ENCODE results near the gene SLC25A47.
"Not testable (repeated sequence)": the region's sequence is repeated elsewhere in the genome, so short reads cannot be mapped to it uniquely, and the experiment has no call there.

Gene SLC25A47

GRCh38 chr14:100325231-100325632 is 2.1 kb downstream of the SLC25A47 start:
- DNase-seq (ENCODE audit: low spot score) = no peak

GRCh38 chr14:100325958-100326357 is 2.8 kb downstream of the SLC25A47 start:
- DNase-seq (ENCODE audit: low spot score) = no peak

GRCh38 chr14:100327128-100327527 is 4.0 kb downstream of the SLC25A47 start:
- no peak for DNase-seq (ENCODE audit: low spot score)

- no peak for DNase-seq (ENCODE audit: low spot score)
Measured at GRCh38 chr14:100328495-100329163, 5.5 kb downstream of the SLC25A47 start.

GRCh38 chr14:100329233-100330006 is 6.3 kb downstream of the SLC25A47 start:
- no peak for DNase-seq (ENCODE audit: low spot score)

GRCh38 chr14:100330007-100330344 is 6.8 kb downstream of the SLC25A47 start:
- DNase-seq (ENCODE audit: low spot score) = no peak

GRCh38 chr14:100330388-100330931 is 7.3 kb downstream of the SLC25A47 start:
- no peak for DNase-seq (ENCODE audit: low spot score)

- DNase-seq (ENCODE audit: low spot score) = no peak
Measured at GRCh38 chr14:100332071-100332639, 9.0 kb downstream of the SLC25A47 start.

- no peak for DNase-seq (ENCODE audit: low spot score)
Measured at GRCh38 chr14:100332797-100333196, 9.7 kb downstream of the SLC25A47 start.

GRCh38 chr14:100333311-100333710 is 10.2 kb downstream of the SLC25A47 start:
- DNase-seq (ENCODE audit: low spot score) = no peak

GRCh38 chr14:100333827-100334226 is 10.7 kb downstream of the SLC25A47 start:
- no peak for DNase-seq (ENCODE audit: low spot score)

- no peak for DNase-seq (ENCODE audit: low spot score)
Measured at GRCh38 chr14:100334904-100335303, 11.8 kb downstream of the SLC25A47 start.

- DNase-seq (ENCODE audit: low spot score) = no peak
Measured at GRCh38 chr14:100336618-100337530, 13.7 kb downstream of the SLC25A47 start.

- DNase-seq (ENCODE audit: low spot score) = no peak
Measured at GRCh38 chr14:100339766-100340422, 16.8 kb downstream of the SLC25A47 start.

- DNase-seq (ENCODE audit: low spot score) = no peak
Measured at GRCh38 chr14:100340423-100340813, 17.3 kb downstream of the SLC25A47 start.

- DNase-seq (ENCODE audit: low spot score) = peak; percentile 57
Measured at GRCh38 chr14:100341301-100342031, 18.3 kb downstream of the SLC25A47 start.

GRCh38 chr14:100342195-100342594 is 19.1 kb downstream of the SLC25A47 start:
- no peak for DNase-seq (ENCODE audit: low spot score)

GRCh38 chr14:100342826-100343225 is 19.7 kb downstream of the SLC25A47 start:
- DNase-seq (ENCODE audit: low spot score) = not testable (repeated sequence)

GRCh38 chr14:100344657-100345056 is 21.5 kb downstream of the SLC25A47 start:
- DNase-seq (ENCODE audit: low spot score) = not testable (repeated sequence)

GRCh38 chr14:100345711-100346110 is 22.6 kb downstream of the SLC25A47 start:
- DNase-seq (ENCODE audit: low spot score) = no peak

Measured in SW480 (cell line).